ENCODE results near the gene PDK2. TPM values are rescaled to one million over a fixed set of nuclear protein-coding genes. Genes with fewer than 3 reads are reported as not detected.

PDK2 gene
- total and polyA plus RNA-seq, 10 of the 15 experiments (the other 5 are each of a cell fraction or from before 2014, with no cell fraction given): 0.98 to 22.6 (median 12.3) TPM

DNA sequence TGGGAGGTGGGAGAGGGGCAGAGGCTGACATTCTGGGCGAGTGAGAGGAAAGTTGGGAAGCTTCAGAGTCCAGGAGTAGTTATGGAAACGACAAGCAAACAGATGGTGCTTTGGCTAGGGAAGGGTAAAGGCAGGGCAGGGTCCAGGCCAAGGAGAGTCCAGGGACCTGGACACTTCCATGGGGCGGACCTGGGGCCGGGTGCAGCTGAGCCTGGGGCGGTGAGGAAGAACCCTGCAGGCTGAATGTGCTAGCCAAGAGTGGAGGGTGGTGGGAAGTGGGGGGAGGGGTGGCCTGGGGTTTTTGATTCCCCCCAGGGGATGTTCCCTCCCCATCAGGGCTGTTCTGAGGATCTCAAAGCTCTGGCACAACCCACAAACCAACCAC lies 52.7 kb downstream of the PDK2 start:
- Histone ChIP-seq H4K20me1 (ENCODE audit: control insufficient read depth, insufficient read depth) (peaks cover 6% of the 10 kb centered on the region), H3K27ac (ENCODE audit: control insufficient read depth, insufficient read depth) (peak overlapping the region; percentile 89), H3K4me1 (ENCODE audit: control insufficient read depth, insufficient read depth, low read length) (peaks cover 44% of the 10 kb centered on the region), H3K4me3 (peak overlapping the region; percentile 95), H3K27me3 (replicated peaks in 1 of 2; ENCODE audit: control insufficient read depth in 2 of 2, insufficient read depth in 2 of 2, low read length in 1 of 2) (no peaks in the 10 kb centered on the region), H2AFZ (ENCODE audit: control insufficient read depth, low read depth, low read length) (no peak overlapping the region), H3K36me3 (ENCODE audit: control insufficient read depth in 2 of 2, insufficient read depth in 2 of 2, low read length in 1 of 2) (peaks cover 20 to 26% of the 10 kb centered on the region in 2 experiments), H3K9me3 (replicated peaks; ENCODE audit: control insufficient read depth, insufficient read depth, low read length) (no peaks in the 10 kb centered on the region), H3K9ac (ENCODE audit: control insufficient read depth, insufficient read depth, low read length) (peak overlapping the region; percentile 92), H3K4me2 (ENCODE audit: control insufficient read depth, insufficient read depth) (peak overlapping the region; percentile 96), H3K79me2 (ENCODE audit: control insufficient read depth, insufficient read depth, low read length) (peaks cover 87% of the 10 kb centered on the region)
- BruUV-seq (replicated peaks): no TSS peak
- DNase-seq (ENCODE audit: low read depth, low spot score) (no peak), ATAC-seq (peak; percentile 2), FAIRE-seq (no peak)
- TF ChIP-seq TAF1 (IDR thresholded peaks at IDR 0.05; ENCODE audit: borderline replicate concordance, low read depth, low read length) (0 out of 2 replicates have a peak, but pooled peaks have one; percentile 51), HDAC6 (IDR thresholded peaks at IDR 0.05; ENCODE audit: unreplicated experiment) (no peak)
- CTCF ChIA-PET: interaction anchor here (1.0 to 9.3 kb wide), 7 partner anchors 8 to 54 kb away, joined by 6 to 99 read pairs (median 15); partner anchors contain the start of gene PDK2
- 0% methylated on average over 5 of the region's 5 CpGs for WGBS (ENCODE audit: insufficient coverage, insufficient replicate concordance, low lambda C conversion rate, missing lambda C conversion rate)
- in situ Hi-C loops (cut with MboI) (no loop called here), intact Hi-C loops (cut with micrococcal nuclease; ENCODE audit: unreplicated experiment) (loop anchor here (5.0 kb wide), 1 partner anchor 51 kb away; the partner anchor contains the start of gene PDK2)
- POLR2A ChIA-PET: interaction anchor here (0.6 to 2.7 kb wide), 10 partner anchors 9 to 570 kb away, joined by 3 to 18 read pairs (median 4); partner anchors contain the start of gene SGCA
- SMC1A ChIA-PET (ENCODE audit: uncharacterized antibody, unreplicated experiment): interaction anchor here (0.8 to 2.9 kb wide), 8 partner anchors 9 to 54 kb away, joined by 3 to 14 read pairs (median 6); partner anchors contain the start of gene PDK2
- RAD21 ChIA-PET (ENCODE audit: unreplicated experiment): interaction anchor here (0.7 to 2.9 kb wide), 10 partner anchors 8 to 147 kb away, joined by 3 to 19 read pairs (median 4); partner anchors contain the start of genes SAMD14 and SGCA

GRCh38 chr17:50148226-50149090 lies 53.3 kb downstream of the PDK2 start:
- no peaks in the 10 kb centered on the region for H3K9me3 ChIP-seq (replicated peaks; ENCODE audit: control insufficient read depth, insufficient read depth, low read length)
- ChIA-PET POLR2A (interaction anchor here (0.5 to 2.7 kb wide), 10 partner anchors 10 to 170 kb away, joined by 3 to 18 read pairs (median 4); partner anchors contain the start of gene SGCA), CTCF (interaction anchor here (1.0 to 9.3 kb wide), 7 partner anchors 9 to 54 kb away, joined by 6 to 99 read pairs (median 15); partner anchors contain the start of gene PDK2), SMC1A (ENCODE audit: uncharacterized antibody, unreplicated experiment) (interaction anchor here (0.8 to 2.9 kb wide), 8 partner anchors 10 to 54 kb away, joined by 3 to 14 read pairs (median 6); partner anchors contain the start of gene PDK2), RAD21 (ENCODE audit: unreplicated experiment) (interaction anchor here (0.6 to 2.9 kb wide), 13 partner anchors 8 to 503 kb away, joined by 3 to 19 read pairs (median 4); partner anchors contain the start of genes SAMD14 and SGCA)
- peak overlapping the region; percentile 96 for H3K4me2 ChIP-seq (ENCODE audit: control insufficient read depth, insufficient read depth)
- peaks cover 48% of the 10 kb centered on the region for H3K4me1 ChIP-seq (ENCODE audit: control insufficient read depth, insufficient read depth, low read length)
- no peak overlapping the region for H2AFZ ChIP-seq (ENCODE audit: control insufficient read depth, low read depth, low read length)
- H3K27me3 ChIP-seq (replicated peaks in 1 of 2; ENCODE audit: control insufficient read depth in 2 of 2, insufficient read depth in 2 of 2, low read length in 1 of 2): no peaks in the 10 kb centered on the region
- intact Hi-C loops (cut with micrococcal nuclease; ENCODE audit: unreplicated experiment): loop anchor here (5.0 kb wide), 1 partner anchor 51 kb away; the partner anchor contains the start of gene PDK2
- peak overlapping the region; percentile 95 for H3K4me3 ChIP-seq
- FAIRE-seq (peak; percentile 91), DNase-seq (ENCODE audit: low read depth, low spot score) (peak; percentile 81), ATAC-seq (peak; percentile 61)
- BruUV-seq (replicated peaks): no TSS peak
- peaks cover 15 to 24% of the 10 kb centered on the region in 2 experiments for H3K36me3 ChIP-seq (ENCODE audit: control insufficient read depth in 2 of 2, insufficient read depth in 2 of 2, low read length in 1 of 2)
- H3K79me2 ChIP-seq (ENCODE audit: control insufficient read depth, insufficient read depth, low read length): peaks cover 82% of the 10 kb centered on the region
- peak overlapping the region; percentile 89 for H3K27ac ChIP-seq (ENCODE audit: control insufficient read depth, insufficient read depth)
- H3K9ac ChIP-seq (ENCODE audit: control insufficient read depth, insufficient read depth, low read length): peak overlapping the region; percentile 92
- in situ Hi-C loops (cut with MboI): no loop called here
- WGBS (ENCODE audit: insufficient coverage, insufficient replicate concordance, low lambda C conversion rate, missing lambda C conversion rate): under 1% methylated on average over 16 of the region's 25 CpGs
- peaks cover 4% of the 10 kb centered on the region for H4K20me1 ChIP-seq (ENCODE audit: control insufficient read depth, insufficient read depth)
- TF ChIP-seq MYB (IDR thresholded peaks at IDR 0.05; ENCODE audit: borderline replicate concordance, low read depth, low read length) (0 out of 2 replicates have a peak, but pooled peaks have one; percentile 26), RELA (IDR thresholded peaks at IDR 0.05; ENCODE audit: borderline replicate concordance, partially characterized antibody) (peak; percentile 97), EGR1 (IDR thresholded peaks at IDR 0.05; ENCODE audit: borderline replicate concordance in 1 of 2, low read depth in 2 of 2, low read length in 2 of 2) (peak in 1 of 2 experiments; percentile 51; a peak in 1 of 3 replicates), KAT2A (conservative IDR thresholded peaks at IDR 0.05; ENCODE audit: control insufficient read depth, low read depth, low read length) (no peak), TCF12 (IDR thresholded peaks at IDR 0.05; ENCODE audit: low read depth, low read length) (peak; percentile 83; the same call in 1 of the 2 replicates)
- TF ChIP-seq, protein P1, sequence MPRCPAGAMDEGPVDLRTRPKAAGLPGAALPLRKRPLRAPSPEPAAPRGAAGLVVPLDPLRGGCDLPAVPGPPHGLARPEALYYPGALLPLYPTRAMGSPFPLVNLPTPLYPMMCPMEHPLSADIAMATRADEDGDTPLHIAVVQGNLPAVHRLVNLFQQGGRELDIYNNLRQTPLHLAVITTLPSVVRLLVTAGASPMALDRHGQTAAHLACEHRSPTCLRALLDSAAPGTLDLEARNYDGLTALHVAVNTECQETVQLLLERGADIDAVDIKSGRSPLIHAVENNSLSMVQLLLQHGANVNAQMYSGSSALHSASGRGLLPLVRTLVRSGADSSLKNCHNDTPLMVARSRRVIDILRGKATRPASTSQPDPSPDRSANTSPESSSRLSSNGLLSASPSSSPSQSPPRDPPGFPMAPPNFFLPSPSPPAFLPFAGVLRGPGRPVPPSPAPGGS (IDR thresholded peaks at IDR 0.05; ENCODE audit: borderline replicate concordance, insufficient read depth, low read depth, low read length, poor library complexity, severe bottlenecking): peak; percentile 79
- TF ChIP-seq, protein P2, sequence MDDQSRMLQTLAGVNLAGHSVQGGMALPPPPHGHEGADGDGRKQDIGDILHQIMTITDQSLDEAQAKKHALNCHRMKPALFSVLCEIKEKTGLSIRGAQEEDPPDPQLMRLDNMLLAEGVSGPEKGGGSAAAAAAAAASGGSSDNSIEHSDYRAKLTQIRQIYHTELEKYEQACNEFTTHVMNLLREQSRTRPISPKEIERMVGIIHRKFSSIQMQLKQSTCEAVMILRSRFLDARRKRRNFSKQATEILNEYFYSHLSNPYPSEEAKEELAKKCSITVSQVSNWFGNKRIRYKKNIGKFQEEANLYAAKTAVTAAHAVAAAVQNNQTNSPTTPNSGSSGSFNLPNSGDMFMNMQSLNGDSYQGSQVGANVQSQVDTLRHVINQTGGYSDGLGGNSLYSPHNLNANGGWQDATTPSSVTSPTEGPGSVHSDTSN (IDR thresholded peaks at IDR 0.05; ENCODE audit: insufficient replicate concordance, low read depth, low read length): no peak
